Mesenchymal stem cell (in vitro differentiated cells and primary cell): ENCODE data around the gene SCN8A.
"Not testable (repeated sequence)": the region's sequence is repeated elsewhere in the genome, so short reads cannot be mapped to it uniquely, and the experiment has no call there.

Experiments
- DNase-seq: peaks from one replicate; pipeline ENCODE4 v3.0.0-alpha.2; 2013
- H2AFZ ChIP-seq: one replicate; pipeline ENCODE4 v1.6.1; 2013; ENCODE audit warnings: low read depth, mild to moderate bottlenecking, control low read depth, inconsistent platforms, low read length, moderate library complexity
- H2AK5ac ChIP-seq: 2 replicates; pipeline ENCODE4 v1.6.1; 2013; ENCODE audit warnings: low read length, moderate library complexity, mild to moderate bottlenecking, inconsistent platforms; ENCODE audit not compliant: severe bottlenecking
- H2BK120ac ChIP-seq: one replicate; pipeline ENCODE4 v1.6.1; 2013; ENCODE audit warnings: low read depth, mild to moderate bottlenecking, inconsistent platforms, low read length, moderate library complexity
- H2BK12ac ChIP-seq, 2 experiments: one replicate each; pipeline ENCODE4 v1.6.1; 2013; ENCODE audit warnings: inconsistent platforms in 2 of 2, low read length in 2 of 2, mild to moderate bottlenecking in 2 of 2, moderate library complexity in 2 of 2, control low read depth in 1 of 2
- H2BK15ac ChIP-seq: one replicate; pipeline ENCODE4 v1.6.1; 2013; ENCODE audit warnings: mild to moderate bottlenecking, low read depth, inconsistent platforms; ENCODE audit not compliant: poor library complexity, severe bottlenecking
- H2BK5ac ChIP-seq: 2 replicates; pipeline ENCODE4 v1.6.1; 2013; ENCODE audit warnings: low read depth, mild to moderate bottlenecking, low read length, control low read depth, inconsistent platforms; ENCODE audit not compliant: poor library complexity, severe bottlenecking
- H3K14ac ChIP-seq, 2 experiments: one replicate each; pipeline ENCODE4 v1.6.1; 2013; ENCODE audit warnings: inconsistent platforms in 2 of 2, low read length in 2 of 2, control low read depth in 1 of 2, mild to moderate bottlenecking in 1 of 2, moderate library complexity in 1 of 2
- H3K18ac ChIP-seq, 2 experiments: one replicate each; pipeline ENCODE4 v1.6.1; 2013; ENCODE audit warnings: inconsistent platforms in 2 of 2, low read length in 2 of 2, control low read depth in 1 of 2, low read depth in 1 of 2, mild to moderate bottlenecking in 1 of 2
- H3K23ac ChIP-seq, 2 experiments: one replicate each; pipeline ENCODE4 v1.6.1; 2013; ENCODE audit warnings: inconsistent platforms in 2 of 2, low read length in 2 of 2, mild to moderate bottlenecking in 2 of 2, moderate library complexity in 2 of 2, control low read depth in 1 of 2
- H3K27ac ChIP-seq: 2 replicates; pipeline ENCODE4 v1.5.1; 2013; ENCODE audit warnings: mild to moderate bottlenecking, moderate library complexity, low read length, control low read depth, inconsistent platforms; ENCODE audit not compliant: poor library complexity, severe bottlenecking
- H3K27me3 ChIP-seq, 2 experiments: 2 replicates each; pipeline versions ENCODE4 v1.6.1 to v1.7.0; 2013; ENCODE audit warnings: low read length in 2 of 2, mild to moderate bottlenecking in 2 of 2, moderate library complexity in 2 of 2, control low read depth in 1 of 2, inconsistent platforms in 1 of 2; ENCODE audit not compliant: control insufficient read depth in 1 of 2, insufficient read depth in 1 of 2
- H3K36me3 ChIP-seq, 2 experiments: 2 replicates each; pipeline versions ENCODE4 v1.6.1 to v1.7.0; 2013; ENCODE audit warnings: low read length in 2 of 2, control low read depth in 1 of 2, inconsistent platforms in 1 of 2, low read depth in 1 of 2, mild to moderate bottlenecking in 1 of 2; ENCODE audit not compliant: insufficient read depth in 2 of 2, control insufficient read depth in 1 of 2
- H3K4ac ChIP-seq, 2 experiments: one replicate each; pipeline ENCODE4 v1.6.1; 2013; ENCODE audit warnings: inconsistent platforms in 2 of 2, low read length in 2 of 2, mild to moderate bottlenecking in 2 of 2, moderate library complexity in 2 of 2, control low read depth in 1 of 2, low read depth in 1 of 2
- H3K4me1 ChIP-seq: 2 replicates; pipeline ENCODE4 v1.6.1; 2013; ENCODE audit warnings: low read depth, low read length, control low read depth; ENCODE audit not compliant: control insufficient read depth, insufficient read depth
- H3K4me2 ChIP-seq: 2 replicates; pipeline ENCODE4 v1.6.1; 2013; ENCODE audit warnings: low read length, mild to moderate bottlenecking, inconsistent platforms; ENCODE audit not compliant: poor library complexity, severe bottlenecking
- H3K4me3 ChIP-seq, 2 experiments: 2 replicates each; pipeline versions ENCODE4 v1.5.1 to v1.7.0; 2013; ENCODE audit warnings: low read length in 2 of 2, mild to moderate bottlenecking in 2 of 2, control low read depth in 1 of 2, low read depth in 1 of 2; ENCODE audit not compliant: insufficient read depth in 1 of 2
- H3K79me1 ChIP-seq: replicated peaks from 2 replicates; pipeline ENCODE4 v1.6.1; 2013; ENCODE audit warnings: mild to moderate bottlenecking, control low read depth, low read length, inconsistent platforms; ENCODE audit not compliant: poor library complexity, severe bottlenecking
- H3K9ac ChIP-seq: 2 replicates; pipeline ENCODE4 v1.7.0; 2013; ENCODE audit warnings: mild to moderate bottlenecking, low read length, moderate library complexity
- H3K9me3 ChIP-seq: 2 replicates; pipeline ENCODE4 v1.7.0; 2013; ENCODE audit warnings: mild to moderate bottlenecking, low read length; ENCODE audit not compliant: control insufficient read depth
- H4K8ac ChIP-seq: one replicate; pipeline ENCODE4 v1.6.1; 2013; ENCODE audit warnings: inconsistent platforms, mild to moderate bottlenecking, low read length, moderate library complexity
- H4K91ac ChIP-seq: one replicate; pipeline ENCODE4 v1.6.1; 2013; ENCODE audit warnings: mild to moderate bottlenecking, low read length, inconsistent platforms
- WGBS: methylation state at CpG from one replicate; pipeline ENCODE4 v1.1.7; 2013; ENCODE audit warnings: mixed read lengths; 5-methylcytosine and 5-hydroxymethylcytosine counted together

Gene SCN8A

DNA sequence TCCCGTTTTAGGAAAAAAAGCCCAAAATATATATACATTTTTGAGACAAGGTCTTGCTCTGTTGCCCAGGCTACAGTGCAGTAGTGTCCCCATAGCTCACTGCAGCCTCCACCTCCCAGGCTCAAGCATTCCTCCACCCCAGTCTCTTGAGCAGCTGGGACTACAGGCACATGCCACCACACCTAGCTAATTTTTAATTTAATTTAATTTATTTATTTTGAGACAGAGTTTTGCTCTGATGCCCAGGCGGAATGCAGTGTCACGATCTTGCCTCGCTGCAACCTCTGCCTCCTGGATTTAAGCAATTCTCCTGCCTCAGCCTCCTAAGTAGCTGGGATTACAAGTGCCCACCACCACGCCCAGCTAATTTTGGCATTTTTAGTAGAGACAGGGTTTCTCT, 240.8 kb downstream of the SCN8A start:
- not testable (repeated sequence) for H2BK5ac ChIP-seq, H2AK5ac ChIP-seq, H3K4me2 ChIP-seq, H3K9me3 ChIP-seq, H3K27ac ChIP-seq, H2AFZ ChIP-seq, H3K4ac ChIP-seq, H4K8ac ChIP-seq, H3K36me3 ChIP-seq, H2BK12ac ChIP-seq, H2BK15ac ChIP-seq, DNase-seq, H4K91ac ChIP-seq, H3K79me1 ChIP-seq, H3K18ac ChIP-seq, H3K4me3 ChIP-seq, H3K23ac ChIP-seq, H3K14ac ChIP-seq, H3K9ac ChIP-seq, H2BK120ac ChIP-seq
- Histone ChIP-seq H3K4me1 (peaks cover 11% of the 10 kb centered on the region), H3K27me3 (peaks cover 55 to 57% of the 10 kb centered on the region in 2 experiments)
- WGBS = 94% methylated on average over 5 of the region's 5 CpGs

DNA sequence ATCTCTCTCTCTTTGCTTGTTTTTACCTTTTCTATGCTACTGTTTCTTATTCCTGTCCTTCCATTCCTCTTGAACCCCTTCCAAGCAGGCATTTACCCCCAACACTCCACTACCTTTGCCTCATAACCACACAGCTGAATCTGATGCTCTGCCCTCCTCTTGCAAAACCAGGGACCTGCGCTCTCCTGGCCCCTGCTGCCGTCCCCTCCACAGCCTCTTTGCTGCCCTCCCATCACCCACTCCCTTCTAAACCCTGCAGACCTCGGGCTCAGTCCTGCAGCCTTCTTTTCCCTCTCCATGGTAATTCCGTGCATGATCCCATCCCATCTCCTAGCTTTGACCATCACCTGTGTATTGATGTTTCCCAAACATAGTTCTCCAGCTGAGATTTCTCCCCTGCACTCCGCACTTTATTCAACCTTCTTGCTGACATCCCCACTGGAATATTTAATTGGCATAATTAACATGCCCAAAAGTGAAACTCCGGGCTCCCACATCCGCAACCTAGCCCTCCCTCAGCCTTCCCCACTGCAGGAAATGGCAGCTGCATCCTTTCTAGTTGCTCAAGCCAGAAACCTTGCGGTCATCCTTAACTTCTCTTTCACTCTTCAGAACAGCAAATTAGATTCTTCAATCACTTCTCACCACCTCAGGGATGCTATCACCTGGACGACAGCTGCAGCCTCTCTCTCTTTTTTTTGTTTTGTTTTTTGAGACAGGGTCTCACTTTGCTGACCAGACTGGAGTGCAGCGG, 241.5 kb downstream of the SCN8A start:
- no peak for DNase-seq
- Histone ChIP-seq H2BK12ac (no peak overlapping the region), H3K14ac (no peak overlapping the region), H3K27me3 (peaks cover 62 to 64% of the 10 kb centered on the region in 2 experiments), H2AFZ (no peak overlapping the region), H2AK5ac (no peak overlapping the region), H3K4me1 (peaks cover 9% of the 10 kb centered on the region), H3K23ac (no peak overlapping the region), H2BK15ac (no peak overlapping the region), H3K79me1 (no peaks in the 10 kb centered on the region), H3K4ac (no peak overlapping the region), H3K9me3 (no peaks in the 10 kb centered on the region), H2BK5ac (no peak overlapping the region), H3K4me2 (no peak overlapping the region), H4K8ac (no peak overlapping the region), H3K18ac (no peak overlapping the region), H3K27ac (no peak overlapping the region), H4K91ac (no peak overlapping the region), H3K4me3 (no peak overlapping the region), H2BK120ac (no peak overlapping the region), H3K36me3 (no peaks in the 10 kb centered on the region), H3K9ac (no peak overlapping the region)
- WGBS = 72% methylated on average over 10 of the region's 10 CpGs

DNA sequence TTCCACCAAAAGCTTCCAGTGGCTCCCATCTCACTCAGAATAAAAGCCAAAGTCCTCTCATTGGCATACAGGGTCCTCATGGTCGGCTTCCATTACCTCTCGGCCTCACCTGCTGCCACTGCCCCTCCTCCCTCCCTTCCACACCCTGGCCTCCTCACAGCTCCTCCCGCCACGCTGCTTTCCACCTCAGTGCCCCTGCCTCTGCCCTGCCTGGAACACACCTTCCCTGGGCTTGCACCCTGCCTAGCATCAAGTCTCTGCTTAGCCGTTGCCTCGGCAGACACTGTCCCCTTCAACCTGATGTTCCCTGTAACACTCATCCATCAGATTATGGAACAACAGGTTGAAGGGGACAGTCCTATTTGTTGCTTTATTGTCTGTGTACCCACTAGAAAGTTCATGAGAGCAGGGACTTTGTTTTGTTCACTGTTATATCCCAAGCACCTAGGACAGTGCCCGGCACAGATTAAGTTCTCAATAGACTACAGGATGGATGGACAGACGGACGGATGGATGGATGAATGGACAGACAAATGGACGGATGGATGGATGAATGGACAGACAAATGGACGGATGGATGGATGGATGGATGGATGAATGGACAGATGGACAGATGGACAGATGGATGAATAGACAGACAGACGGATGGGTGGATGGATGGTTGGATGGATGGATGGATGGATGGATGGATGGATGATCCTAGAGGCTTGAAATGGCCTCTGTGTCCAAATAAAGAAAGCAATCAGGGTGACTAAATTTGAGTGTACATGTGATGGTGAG, 242.6 kb downstream of the SCN8A start:
- Histone ChIP-seq H3K23ac (no peak overlapping the region), H2BK120ac (no peak overlapping the region), H2BK15ac (no peak overlapping the region), H2BK12ac (no peak overlapping the region), H2AFZ (no peak overlapping the region), H3K27me3 (peaks cover 70 to 75% of the 10 kb centered on the region in 2 experiments), H3K9me3 (no peaks in the 10 kb centered on the region), H3K4me1 (peaks cover 6% of the 10 kb centered on the region), H3K14ac (peak overlapping the region in 1 of 2 experiments; percentile 23), H3K4me3 (no peak overlapping the region), H4K8ac (no peak overlapping the region), H3K27ac (no peak overlapping the region), H4K91ac (no peak overlapping the region), H3K4ac (no peak overlapping the region), H2AK5ac (no peak overlapping the region), H3K9ac (no peak overlapping the region), H3K4me2 (no peak overlapping the region), H2BK5ac (no peak overlapping the region), H3K36me3 (no peaks in the 10 kb centered on the region), H3K79me1 (no peaks in the 10 kb centered on the region), H3K18ac (no peak overlapping the region)
- WGBS = 81% methylated on average over 12 of the region's 12 CpGs
- DNase-seq = no peak

DNA sequence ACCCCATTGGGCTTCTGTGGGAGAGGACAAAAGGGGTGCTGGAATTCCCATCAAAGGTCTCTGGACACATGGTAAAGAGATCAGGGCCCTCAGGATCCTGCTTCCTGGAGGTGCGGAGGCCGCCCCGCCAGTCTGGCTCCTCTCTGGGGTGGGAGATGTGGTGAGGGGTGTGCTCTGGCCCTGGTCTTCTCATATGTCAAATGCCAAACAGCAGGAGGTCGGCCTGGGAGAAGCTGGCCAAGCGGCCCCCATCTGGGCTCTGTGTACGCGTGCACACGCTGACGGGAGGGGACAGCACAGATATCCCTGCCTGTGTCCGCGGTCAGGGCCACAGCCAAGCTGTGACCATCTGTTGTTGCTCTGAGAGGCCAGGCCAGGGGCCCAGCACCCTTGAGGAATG, 243.4 kb downstream of the SCN8A start:
- Histone ChIP-seq H2BK12ac (peak overlapping the region in 1 of 2 experiments; percentile 11), H2BK120ac (no peak overlapping the region), H3K23ac (peak overlapping the region in 1 of 2 experiments; percentile 53), H2BK15ac (no peak overlapping the region), H4K8ac (no peak overlapping the region), H2BK5ac (no peak overlapping the region), H2AFZ (no peak overlapping the region), H3K4me1 (peaks cover 6% of the 10 kb centered on the region), H3K14ac (peak overlapping the region in 1 of 2 experiments; percentile 53), H4K91ac (no peak overlapping the region), H3K4me3 (no peak overlapping the region), H3K79me1 (no peaks in the 10 kb centered on the region), H3K4me2 (no peak overlapping the region), H2AK5ac (no peak overlapping the region), H3K27me3 (peaks cover 73 to 79% of the 10 kb centered on the region in 2 experiments), H3K27ac (no peak overlapping the region), H3K9me3 (no peaks in the 10 kb centered on the region), H3K18ac (no peak overlapping the region), H3K36me3 (no peaks in the 10 kb centered on the region), H3K9ac (no peak overlapping the region), H3K4ac (no peak overlapping the region)
- no peak for DNase-seq
- 94% methylated on average over 11 of the region's 11 CpGs for WGBS
